Stimulated activated CD8-positive, alpha-beta memory T cell treated with anti-CD3 and anti-CD28 coated beads, Interleukin-15, amount 100 ng/mL, for 24 hours (primary cell): Measurements from ENCODE around the gene TERB1.
"Not testable (repeated sequence)": the region's sequence is repeated elsewhere in the genome, so short reads cannot be mapped to it uniquely, and the experiment has no call there.

ENCODE experiments used
- DNase-seq: peaks from one replicate; pipeline ENCODE4 v3.0.0-alpha.2; 2020; ENCODE audit warnings: low read depth

TERB1 gene

GRCh38 chr16:66814734-66815133 is 13.3 kb upstream of the TERB1 start:
- DNase-seq, result no peak

- DNase-seq, result no peak
These were observed 9.7 kb upstream of the TERB1 start for GRCh38 chr16:66811043-66811442.

GRCh38 chr16:66810391-66810790 is 9.0 kb upstream of the TERB1 start:
- no peak for DNase-seq

GRCh38 chr16:66809765-66810164 is 8.4 kb upstream of the TERB1 start:
- no peak for DNase-seq

GRCh38 chr16:66802159-66802558 is 775 bp upstream of the TERB1 start:
- no peak for DNase-seq

- DNase-seq, result no peak
These were observed 528 bp downstream of the TERB1 start for GRCh38 chr16:66800856-66801255.

GRCh38 chr16:66798161-66798560 is 3.2 kb downstream of the TERB1 start:
- no peak for DNase-seq

GRCh38 chr16:66793984-66794383 is 7.4 kb downstream of the TERB1 start:
- not testable (repeated sequence) for DNase-seq

GRCh38 chr16:66790130-66790733 is 11.2 kb downstream of the TERB1 start:
- DNase-seq, result no peak

- DNase-seq, result no peak
These were observed 14.0 kb downstream of the TERB1 start for GRCh38 chr16:66787427-66787826.

- DNase-seq, result no peak
These were observed 14.8 kb downstream of the TERB1 start for GRCh38 chr16:66786551-66786950.

- no peak for DNase-seq
These were observed 24.9 kb downstream of the TERB1 start for GRCh38 chr16:66776457-66776856.

GRCh38 chr16:66774981-66775380 is 26.4 kb downstream of the TERB1 start:
- DNase-seq, result no peak

GRCh38 chr16:66758086-66758485 is 43.3 kb downstream of the TERB1 start:
- DNase-seq, result no peak

GRCh38 chr16:66754819-66755218 is 46.6 kb downstream of the TERB1 start:
- no peak for DNase-seq

GRCh38 chr16:66754211-66754610 is 47.2 kb downstream of the TERB1 start:
- no peak for DNase-seq

- DNase-seq, result no peak
These were observed 48.4 kb downstream of the TERB1 start for GRCh38 chr16:66752958-66753357.

GRCh38 chr16:66752379-66752778 is 49.0 kb downstream of the TERB1 start:
- no peak for DNase-seq

GRCh38 chr16:66751992-66752322 is 49.4 kb downstream of the TERB1 start:
- DNase-seq, result no peak

- DNase-seq, result peak; percentile 73
These were observed 49.9 kb downstream of the TERB1 start, which contains the start of gene DYNC1LI2 for GRCh38 chr16:66751303-66751991. DYNC1LI2 (minus strand) TSS chr16:66751609; CDS start chr16:66751591, 18 bp downstream.

GRCh38 chr16:66751053-66751302 is 50.4 kb downstream of the TERB1 start:
- no peak for DNase-seq

GRCh38 chr16:66750279-66751052 is 50.9 kb downstream of the TERB1 start:
- no peak for DNase-seq

GRCh38 chr16:66746682-66747081 is 54.7 kb downstream of the TERB1 start:
- DNase-seq, result no peak

GRCh38 chr16:66746048-66746447 is 55.3 kb downstream of the TERB1 start:
- no peak for DNase-seq
